ENCODE data around the gene RPH3AL. TPM values are rescaled to one million over a fixed set of nuclear protein-coding genes. Genes with fewer than 3 reads are reported as not detected.
"Not testable (repeated sequence)": the region's sequence is repeated elsewhere in the genome, so short reads cannot be mapped to it uniquely, and the experiment has no call there.

RPH3AL gene
- total RNA-seq, 1 experiment from 2014 or later: 2.6 TPM

DNA sequence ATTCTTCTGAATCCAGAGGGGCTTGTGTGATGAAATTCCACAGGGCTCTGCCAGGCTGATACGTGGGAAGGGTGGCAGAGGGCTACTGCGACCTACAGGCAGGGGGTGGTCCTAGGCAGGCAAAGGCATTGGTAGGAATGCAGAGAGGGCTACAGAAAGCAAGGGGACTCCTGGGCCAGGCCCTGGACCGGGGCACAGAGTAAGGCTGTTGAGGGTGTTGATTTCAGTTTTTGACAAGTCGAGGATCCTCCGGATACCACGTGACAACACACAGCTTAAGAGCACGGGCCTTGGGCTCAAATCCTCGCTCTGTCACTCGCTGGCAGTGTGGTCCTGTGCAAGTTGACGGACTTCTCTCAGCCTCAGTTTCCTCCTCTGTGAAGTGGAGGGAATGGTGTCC, 152.0 kb downstream of the RPH3AL start:
- Histone ChIP-seq H3K4me3 (no peak overlapping the region), H3K27ac (no peak overlapping the region), H3K9me3 (replicated peaks) (no peaks in the 10 kb centered on the region), H3K4me1 (no peaks in the 10 kb centered on the region), H3K27me3 (no peaks in the 10 kb centered on the region), H3K36me3 (no peaks in the 10 kb centered on the region)
- DNase-seq: no peak

DNA sequence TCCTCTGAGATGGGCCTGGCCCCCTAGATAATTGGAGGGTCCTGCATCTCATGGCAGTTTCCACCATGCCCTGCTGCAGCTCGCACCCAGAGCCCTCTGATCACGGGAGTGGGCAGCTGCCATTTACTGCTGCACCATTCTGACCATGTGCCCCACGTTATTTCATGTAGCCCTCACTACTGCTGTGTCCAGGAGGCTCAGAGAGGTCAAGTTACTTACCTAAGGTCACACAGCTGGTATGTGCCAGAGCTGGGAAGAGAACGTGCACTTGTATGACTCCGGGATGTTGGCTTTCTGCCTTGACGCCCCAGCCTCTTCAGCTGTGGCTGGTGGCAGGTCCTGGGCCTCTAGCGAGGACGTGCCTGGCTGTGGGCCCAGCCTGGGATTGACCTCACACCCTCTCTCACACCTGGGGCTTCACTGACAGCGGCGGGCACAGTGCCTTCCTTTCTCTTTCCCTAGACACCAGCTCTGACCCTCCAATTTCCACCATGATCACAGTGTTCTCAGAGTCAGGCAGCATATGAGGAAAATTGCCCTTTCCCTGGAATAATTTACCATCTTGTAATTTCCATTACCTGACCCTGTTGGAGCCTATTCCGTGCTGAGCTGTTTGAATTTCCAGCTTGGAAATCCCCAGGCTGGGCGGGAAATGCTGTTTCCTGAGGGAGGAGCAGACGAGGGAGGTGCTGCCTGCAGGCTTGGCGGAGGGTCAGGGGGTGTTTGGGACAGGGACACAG, 152.6 kb downstream of the RPH3AL start:
- Histone ChIP-seq H3K9me3 (replicated peaks) (no peaks in the 10 kb centered on the region), H3K4me1 (no peaks in the 10 kb centered on the region), H3K36me3 (no peaks in the 10 kb centered on the region), H3K4me3 (no peak overlapping the region), H3K27me3 (no peaks in the 10 kb centered on the region), H3K27ac (no peak overlapping the region)
- no peak for DNase-seq

DNA sequence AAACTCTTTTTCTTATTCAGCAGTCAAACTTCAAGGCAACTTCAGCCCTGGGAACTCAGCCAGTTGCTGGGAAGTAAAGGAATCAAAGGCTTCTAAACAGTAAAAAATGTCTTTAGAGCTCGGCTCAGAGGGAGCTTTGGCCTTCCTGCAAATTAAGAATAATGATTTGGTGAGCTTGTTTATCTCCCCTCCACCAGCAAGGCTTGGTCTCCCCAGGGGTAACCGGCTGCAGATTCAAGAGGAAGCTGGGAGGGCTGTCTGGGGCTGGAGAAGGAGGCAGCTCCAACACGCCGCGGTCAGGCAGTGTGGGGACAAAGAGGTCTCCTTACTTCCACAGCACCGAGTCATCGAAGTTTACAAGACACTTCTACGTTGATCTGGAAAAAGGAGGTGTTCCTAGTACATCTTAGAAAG, 153.4 kb downstream of the RPH3AL start:
- Histone ChIP-seq H3K4me1 (no peaks in the 10 kb centered on the region), H3K27me3 (no peaks in the 10 kb centered on the region), H3K36me3 (no peaks in the 10 kb centered on the region), H3K27ac (no peak overlapping the region), H3K9me3 (replicated peaks) (no peaks in the 10 kb centered on the region), H3K4me3 (no peak overlapping the region)
- DNase-seq: no peak

DNA sequence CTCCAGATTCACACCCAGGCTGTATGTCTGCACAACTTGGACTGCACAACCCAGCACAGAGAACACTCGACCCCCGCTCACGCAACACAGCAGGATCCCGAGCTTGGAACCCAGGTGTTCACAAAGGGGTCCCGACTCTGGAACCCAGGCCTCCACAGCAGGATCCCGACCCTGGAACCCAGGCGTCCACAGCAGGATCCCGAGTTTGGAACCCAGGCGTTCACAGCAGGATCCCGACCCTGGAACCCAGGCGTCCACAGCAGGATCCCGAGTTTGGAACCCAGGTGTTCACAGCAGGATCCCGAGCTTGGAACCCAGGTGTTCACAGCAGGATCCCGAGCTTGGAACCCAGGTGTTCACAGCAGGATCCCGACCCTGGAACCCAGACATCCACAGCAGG, 154.4 kb downstream of the RPH3AL start:
- not testable (repeated sequence) for H3K4me1 ChIP-seq; H3K4me3 ChIP-seq; DNase-seq; H3K27ac ChIP-seq; H3K9me3 ChIP-seq (replicated peaks); H3K36me3 ChIP-seq; H3K27me3 ChIP-seq

DNA sequence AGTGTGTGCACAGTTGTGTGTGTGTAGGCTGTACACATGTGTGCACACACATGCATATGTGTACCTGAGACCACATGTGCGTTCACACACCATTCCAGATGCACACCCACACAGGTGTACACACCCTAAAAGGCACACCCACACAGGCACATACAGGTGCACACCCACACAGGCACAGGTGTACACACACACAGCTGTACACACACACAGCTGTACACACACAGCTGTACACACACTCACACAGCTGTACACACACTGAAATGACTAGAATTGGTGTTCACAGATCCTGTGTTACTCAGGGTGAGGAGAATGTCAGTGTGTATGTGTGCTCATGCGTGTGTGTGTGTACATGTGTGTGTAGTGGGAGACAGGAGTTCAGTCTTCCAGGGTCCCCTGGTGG, 155.3 kb downstream of the RPH3AL start:
- Histone ChIP-seq H3K27me3 (no peaks in the 10 kb centered on the region), H3K9me3 (replicated peaks) (no peaks in the 10 kb centered on the region), H3K27ac (no peak overlapping the region), H3K36me3 (no peaks in the 10 kb centered on the region), H3K4me1 (no peaks in the 10 kb centered on the region), H3K4me3 (no peak overlapping the region)
- DNase-seq: no peak

DNA sequence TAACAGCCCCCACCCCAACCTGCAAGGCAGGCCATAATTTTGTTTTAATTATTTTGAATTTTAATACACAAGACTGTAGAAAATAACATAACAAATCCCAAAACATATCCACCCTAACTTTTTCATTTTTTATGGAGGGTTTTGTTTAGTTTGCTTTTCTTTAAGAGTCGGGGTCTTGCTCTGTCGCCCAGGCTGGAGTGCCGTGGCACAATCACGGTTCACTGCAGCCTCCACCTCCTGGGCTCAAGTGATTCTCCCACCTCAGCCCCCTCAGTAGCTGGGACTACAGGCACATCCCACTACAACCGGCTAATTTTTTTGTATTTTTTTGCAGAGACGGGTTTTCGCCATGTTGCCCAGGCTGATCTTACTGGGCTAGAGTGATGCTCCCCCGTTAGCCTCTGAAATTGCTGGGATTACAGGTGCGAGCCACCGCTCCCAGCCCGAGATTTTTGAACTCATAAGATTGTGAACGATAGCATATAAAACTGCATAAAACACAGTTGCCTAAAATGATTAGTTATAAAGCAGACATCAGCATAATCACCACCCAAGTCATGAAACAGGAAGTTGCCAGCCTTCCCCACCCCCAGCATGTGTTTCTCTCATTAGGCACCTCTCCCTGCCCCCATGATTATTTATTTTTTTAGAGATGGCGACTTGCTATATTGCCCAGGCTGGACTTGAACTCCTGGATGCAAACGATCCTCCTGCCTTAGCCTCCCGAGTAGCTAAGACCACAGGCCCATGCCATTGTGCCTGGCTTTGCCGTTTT, 157.6 kb downstream of the RPH3AL start:
- H3K27ac ChIP-seq: no peak overlapping the region
- no peaks in the 10 kb centered on the region for H3K9me3 ChIP-seq (replicated peaks)
- H3K36me3 ChIP-seq: no peaks in the 10 kb centered on the region
- no peaks in the 10 kb centered on the region for H3K4me1 ChIP-seq
- no peak overlapping the region for H3K4me3 ChIP-seq
- no peaks in the 10 kb centered on the region for H3K27me3 ChIP-seq
- DNase-seq: no peak

DNA sequence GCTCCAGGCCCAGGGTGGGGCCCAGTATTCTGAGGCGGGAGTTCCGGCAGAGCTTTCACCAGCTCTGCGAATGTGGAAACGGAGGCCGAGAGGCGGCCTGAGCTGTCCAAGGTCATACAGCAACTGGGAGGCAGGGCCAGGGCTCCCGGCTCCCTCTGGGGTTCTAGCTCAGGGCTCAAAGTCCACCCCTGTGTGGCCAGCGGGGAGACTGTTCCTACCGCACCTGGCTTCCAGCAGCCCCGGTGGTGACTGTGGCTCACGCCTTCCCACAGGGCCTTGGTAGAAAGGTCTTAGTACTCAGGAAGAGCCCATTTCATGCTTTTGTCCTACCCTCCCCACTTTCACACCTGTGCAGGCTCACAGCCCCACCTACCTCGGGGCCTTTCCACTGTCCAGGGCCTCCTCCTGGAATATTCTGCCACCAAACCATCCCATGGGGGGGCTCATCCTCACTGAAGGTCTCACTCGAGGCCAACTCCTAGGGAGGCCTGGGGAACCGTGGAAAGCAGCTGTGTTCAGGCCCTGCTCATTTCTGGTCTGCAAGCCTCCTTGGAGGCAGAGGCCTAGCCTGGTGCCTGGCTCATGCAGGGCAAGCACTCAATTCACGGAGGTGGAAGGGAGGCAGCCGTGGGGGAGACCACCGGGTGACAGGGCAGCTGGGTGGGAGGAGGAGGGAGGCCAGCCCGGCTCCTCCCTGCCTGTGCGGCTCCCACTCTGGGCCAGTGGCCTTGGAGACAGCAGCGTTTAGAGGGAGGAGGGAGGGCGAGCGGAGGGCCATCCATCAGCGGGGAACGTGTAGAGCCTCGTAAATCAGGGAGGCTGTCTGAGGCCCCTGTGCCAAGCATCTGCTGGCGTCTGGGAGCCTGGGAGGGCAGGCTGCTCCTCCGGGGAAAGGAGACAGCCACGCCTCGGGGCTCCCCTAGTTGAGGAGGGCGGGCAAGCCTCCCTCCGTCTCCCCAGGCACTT, 158.5 kb downstream of the RPH3AL start:
- no peaks in the 10 kb centered on the region for H3K4me1 ChIP-seq
- no peaks in the 10 kb centered on the region for H3K27me3 ChIP-seq
- no peaks in the 10 kb centered on the region for H3K36me3 ChIP-seq

DNA sequence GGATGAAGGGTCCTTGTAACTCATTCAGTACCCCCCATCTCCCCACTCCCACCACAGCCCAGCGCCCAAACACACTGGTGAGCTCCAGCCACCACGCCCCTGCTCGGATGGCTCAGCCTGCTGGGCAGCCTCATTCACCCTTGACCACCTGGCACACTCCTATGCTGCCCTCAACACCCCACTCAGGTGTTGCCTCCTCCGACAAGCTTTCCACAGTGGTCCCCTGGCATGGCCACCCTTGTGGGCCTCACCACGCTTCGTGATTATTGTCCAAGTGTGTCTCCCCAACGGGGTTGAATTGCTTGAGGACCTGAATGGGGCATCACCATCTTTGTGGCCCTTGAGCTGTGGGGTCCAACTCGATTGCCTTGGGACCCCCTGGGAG, 159.2 kb downstream of the RPH3AL start:
- no peaks in the 10 kb centered on the region for H3K36me3 ChIP-seq
- H3K4me1 ChIP-seq: no peaks in the 10 kb centered on the region
- H3K27ac ChIP-seq: no peak overlapping the region
- no peaks in the 10 kb centered on the region for H3K27me3 ChIP-seq
- DNase-seq: no peak
- H3K9me3 ChIP-seq (replicated peaks): no peaks in the 10 kb centered on the region
- no peak overlapping the region for H3K4me3 ChIP-seq

More for the DNA sequence above, 158.5 kb downstream of the RPH3AL start:
- no peak for DNase-seq
- no peaks in the 10 kb centered on the region for H3K9me3 ChIP-seq (replicated peaks)
- no peak overlapping the region for H3K27ac ChIP-seq
- no peak overlapping the region for H3K4me3 ChIP-seq

DNA sequence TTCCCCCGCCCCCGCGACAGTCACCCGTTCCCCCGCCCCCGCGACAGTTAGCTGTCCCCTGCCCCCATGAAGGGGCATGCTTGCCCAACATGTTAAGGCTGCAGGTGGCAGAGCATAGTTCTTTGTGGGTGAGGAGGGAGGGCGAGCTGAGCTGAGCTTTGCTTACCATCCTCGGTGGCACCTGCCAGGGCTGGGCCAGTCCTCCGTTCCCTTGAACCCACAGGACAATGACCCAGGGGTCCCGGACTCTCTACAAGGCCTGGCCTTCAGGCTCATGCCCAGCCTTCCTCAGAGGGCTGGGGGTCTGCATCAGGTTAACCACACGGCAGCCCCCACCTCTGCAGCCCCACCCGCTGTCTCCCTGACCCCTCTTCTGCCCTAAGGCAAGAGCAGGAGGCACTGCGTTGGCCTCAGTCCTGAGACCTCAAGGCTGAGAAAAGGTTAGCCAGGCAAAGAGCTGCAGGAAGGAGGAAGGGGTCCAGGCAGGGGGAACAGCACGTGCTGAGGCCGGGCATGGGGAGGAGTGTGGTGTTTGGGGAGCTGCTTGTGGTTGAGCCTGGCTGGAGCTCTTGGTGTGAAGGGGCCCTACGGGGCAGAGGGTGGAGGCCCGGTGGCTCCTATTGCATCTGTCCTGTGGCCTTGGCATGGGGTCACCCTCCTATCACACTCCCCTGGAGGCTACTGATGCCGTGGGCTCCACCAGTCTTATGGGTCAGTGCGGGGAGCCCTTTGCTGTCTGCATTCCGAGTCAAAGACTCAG, 159.8 kb downstream of the RPH3AL start:
- Histone ChIP-seq H3K4me3 (no peak overlapping the region), H3K27me3 (no peaks in the 10 kb centered on the region), H3K4me1 (no peaks in the 10 kb centered on the region), H3K36me3 (no peaks in the 10 kb centered on the region), H3K9me3 (replicated peaks) (no peaks in the 10 kb centered on the region), H3K27ac (no peak overlapping the region)
- DNase-seq: no peak

DNA sequence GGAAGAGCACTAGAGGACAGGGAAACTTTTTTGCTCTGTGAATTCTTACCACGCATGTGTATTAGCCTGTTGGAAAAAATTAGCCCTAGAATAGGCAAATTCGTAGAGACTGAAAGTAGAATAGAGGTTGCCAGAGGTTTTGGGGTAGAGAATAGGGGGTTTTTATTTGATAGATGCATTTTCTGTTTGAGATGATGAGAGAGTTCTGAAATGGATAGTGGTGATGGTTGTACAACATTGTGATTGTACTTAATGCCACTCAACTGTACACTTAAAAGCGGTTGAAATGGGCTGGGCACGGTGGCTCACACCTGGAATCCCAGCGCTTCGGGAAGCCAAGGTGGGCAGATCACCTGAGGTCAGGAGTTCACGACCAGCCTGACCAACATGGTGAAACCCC, 163.2 kb downstream of the RPH3AL start:
- Histone ChIP-seq H3K36me3 (no peaks in the 10 kb centered on the region), H3K27me3 (no peaks in the 10 kb centered on the region), H3K9me3 (replicated peaks) (no peaks in the 10 kb centered on the region), H3K27ac (no peak overlapping the region), H3K4me1 (no peaks in the 10 kb centered on the region), H3K4me3 (no peak overlapping the region)
- DNase-seq: no peak

DNA sequence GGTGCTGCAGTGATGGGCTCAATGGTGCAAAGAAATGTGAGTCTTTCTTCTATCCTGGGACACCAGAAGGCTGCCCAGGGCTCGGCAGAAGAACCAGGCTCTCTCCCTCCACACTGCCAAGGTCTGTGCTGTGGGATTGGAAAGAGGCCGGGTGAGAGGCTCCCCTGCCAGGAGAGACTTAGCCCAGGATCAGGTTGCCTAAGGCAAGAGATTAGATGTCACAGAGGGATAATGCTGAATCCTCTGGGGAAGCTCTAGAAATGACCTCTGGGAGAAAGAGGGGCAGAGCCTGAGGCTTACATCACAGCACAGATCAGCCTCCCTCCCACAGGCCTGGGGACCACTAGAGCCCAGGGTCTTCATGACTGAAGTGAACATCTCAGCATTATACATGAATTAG, 165.5 kb downstream of the RPH3AL start:
- Histone ChIP-seq H3K36me3 (no peaks in the 10 kb centered on the region), H3K27me3 (no peaks in the 10 kb centered on the region), H3K4me3 (no peak overlapping the region), H3K9me3 (replicated peaks) (no peaks in the 10 kb centered on the region), H3K4me1 (peaks cover 10% of the 10 kb centered on the region; the same call in 1 of the 2 replicates), H3K27ac (no peak overlapping the region)
- DNase-seq: no peak

DNA sequence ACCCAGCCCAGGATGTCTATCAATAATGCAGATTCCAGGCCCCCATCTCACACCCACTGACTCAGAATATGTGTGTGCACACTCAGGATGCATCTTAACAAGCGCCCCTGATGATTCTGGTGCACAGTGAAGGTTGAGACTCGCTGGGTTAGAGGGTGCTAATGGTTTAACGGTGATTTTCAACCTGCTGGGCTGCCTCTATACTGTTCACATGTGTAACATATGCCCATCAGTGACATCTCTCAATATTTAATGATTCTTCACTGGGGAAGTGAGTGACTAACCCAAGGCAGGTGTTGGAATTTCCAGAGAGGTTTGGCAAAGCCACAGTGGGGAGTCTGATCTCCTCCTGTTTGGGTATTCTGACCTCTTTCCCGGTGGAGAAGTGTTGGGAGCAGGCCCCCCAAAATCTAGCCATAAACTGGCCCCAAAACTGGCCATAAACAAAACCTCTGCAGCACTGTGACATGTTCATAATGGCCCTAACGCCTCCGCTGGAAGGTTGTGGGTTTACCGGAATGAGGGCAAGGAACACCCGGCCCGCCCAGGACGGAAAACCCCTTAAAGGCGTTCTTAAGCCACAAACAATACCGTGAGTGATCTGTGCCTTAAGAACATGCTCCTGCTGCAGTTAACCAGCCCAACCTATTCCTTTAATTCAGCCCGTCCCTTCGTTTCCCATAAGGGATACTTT, 167.0 kb downstream of the RPH3AL start:
- DNase-seq: no peak
- Histone ChIP-seq H3K4me1 (peaks cover 10% of the 10 kb centered on the region; the same call in 1 of the 2 replicates), H3K36me3 (no peaks in the 10 kb centered on the region), H3K4me3 (no peak overlapping the region), H3K27me3 (no peaks in the 10 kb centered on the region), H3K9me3 (replicated peaks) (no peaks in the 10 kb centered on the region), H3K27ac (no peak overlapping the region)

DNA sequence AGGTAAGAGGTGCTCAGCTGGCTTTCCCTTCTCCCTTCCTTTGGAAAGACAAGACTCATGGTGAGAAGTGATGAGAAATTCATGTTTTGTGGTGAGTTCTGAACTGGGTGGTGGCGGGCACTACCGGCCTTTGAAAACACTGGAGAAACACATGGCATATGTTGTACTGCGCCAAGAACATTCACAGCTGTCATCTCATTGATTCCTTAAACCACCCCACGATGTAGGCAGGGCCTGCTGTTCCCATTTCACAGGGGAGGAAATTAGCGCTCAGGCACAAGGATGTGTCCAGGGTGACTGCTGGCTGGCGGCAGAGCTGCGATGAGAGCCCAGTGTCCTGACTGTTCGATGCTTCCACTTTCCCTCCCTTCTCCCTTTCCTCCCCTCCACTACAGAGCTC, 169.6 kb downstream of the RPH3AL start:
- Histone ChIP-seq H3K9me3 (replicated peaks) (no peaks in the 10 kb centered on the region), H3K4me3 (no peak overlapping the region), H3K4me1 (peaks cover 10% of the 10 kb centered on the region; the same call in 1 of the 2 replicates), H3K36me3 (no peaks in the 10 kb centered on the region), H3K27ac (no peak overlapping the region), H3K27me3 (no peaks in the 10 kb centered on the region)
- DNase-seq: peak in 1 of 2 experiments; percentile 8
